Activated effector memory CD4-positive, alpha-beta T cell treated with anti-CD3 and anti-CD28 coated beads, Interleukin-2, amount 50 U/mL, for 16 hours (primary cell): Measurements from ENCODE around the gene HIVEP3.
A peak's percentile ranks its signal among the peaks of the same experiment; 100 is the strongest.

Source experiments
- DNase-seq: peaks from one replicate; pipeline ENCODE4 v3.0.0-alpha.2; 2020

HIVEP3 gene

GRCh38 chr1:41524676-41525675 is 393.7 kb downstream of the HIVEP3 start:
- DNase-seq, result no peak

- DNase-seq, result no peak
Observed at GRCh38 chr1:41523949-41524675, 394.6 kb downstream of the HIVEP3 start.

DNA sequence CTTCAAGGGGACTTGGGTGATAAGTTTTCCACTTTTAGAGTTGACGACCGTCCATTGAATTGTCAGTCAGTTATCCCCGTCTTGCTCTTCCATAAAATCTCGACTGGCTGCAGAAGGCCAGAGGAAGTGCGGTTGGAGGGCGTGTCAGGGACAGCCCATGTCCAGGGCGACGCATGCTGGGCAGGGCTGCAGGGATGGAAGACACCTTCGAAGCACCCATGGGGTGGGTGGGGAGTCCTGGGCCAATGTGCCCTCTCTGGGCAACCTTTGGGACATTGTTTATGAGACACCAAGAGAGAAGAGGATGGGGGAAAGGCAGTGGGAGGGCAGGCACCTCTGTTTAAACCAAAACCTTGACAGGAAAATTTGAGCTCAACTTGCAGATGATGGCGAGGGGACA is 395.7 kb downstream of the HIVEP3 start:
- no peak for DNase-seq

- no peak for DNase-seq
Observed at GRCh38 chr1:41521766-41522165, 397.0 kb downstream of the HIVEP3 start.

- DNase-seq, result no peak
Observed at GRCh38 chr1:41520951-41521752, 397.6 kb downstream of the HIVEP3 start.

- DNase-seq, result no peak
Observed at GRCh38 chr1:41519667-41520066, 399.1 kb downstream of the HIVEP3 start.

DNA sequence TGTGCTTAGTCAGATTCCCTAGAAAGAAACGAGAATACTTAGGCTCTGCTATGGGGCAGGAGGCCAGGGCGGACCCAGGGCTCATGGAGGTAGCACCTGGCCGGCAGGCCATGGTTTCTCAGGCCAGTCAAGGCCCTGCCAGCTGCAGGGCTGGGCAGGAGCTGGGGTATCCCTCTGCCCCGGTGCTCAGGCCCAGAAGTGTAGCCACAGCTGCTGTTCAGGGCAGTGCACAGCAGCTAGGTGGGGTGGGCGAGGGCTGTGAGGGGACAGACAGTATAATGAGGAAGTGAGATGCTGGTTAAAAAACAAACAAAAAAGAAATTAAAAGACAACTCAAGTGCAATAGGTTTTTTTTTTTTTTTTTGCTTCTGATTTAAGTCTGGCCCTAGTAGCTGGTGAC is 400.3 kb downstream of the HIVEP3 start:
- no peak for DNase-seq

DNA sequence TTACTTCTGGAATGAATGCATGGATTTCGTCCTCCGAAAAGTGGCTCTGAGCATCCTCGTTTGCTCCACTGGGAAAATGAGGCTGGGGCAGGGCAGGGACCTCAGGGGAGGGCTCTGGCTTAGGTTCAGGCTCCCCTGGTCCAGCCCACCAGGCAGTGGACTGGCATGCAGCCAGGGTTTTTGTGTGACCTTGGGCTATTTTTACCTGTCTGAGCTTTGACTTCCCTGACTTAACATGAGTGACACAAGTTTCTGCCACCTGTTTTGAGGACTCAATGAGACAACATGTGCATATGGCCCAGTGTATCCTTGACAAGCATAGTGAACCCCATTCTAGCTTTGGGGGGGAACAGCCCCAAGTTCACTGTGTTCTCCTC is 401.7 kb downstream of the HIVEP3 start:
- no peak for DNase-seq

- peak; percentile 83 for DNase-seq
Observed at GRCh38 chr1:41516168-41517061, 402.3 kb downstream of the HIVEP3 start.

- DNase-seq, result no peak
Observed at GRCh38 chr1:41515778-41516167, 402.9 kb downstream of the HIVEP3 start.

DNA sequence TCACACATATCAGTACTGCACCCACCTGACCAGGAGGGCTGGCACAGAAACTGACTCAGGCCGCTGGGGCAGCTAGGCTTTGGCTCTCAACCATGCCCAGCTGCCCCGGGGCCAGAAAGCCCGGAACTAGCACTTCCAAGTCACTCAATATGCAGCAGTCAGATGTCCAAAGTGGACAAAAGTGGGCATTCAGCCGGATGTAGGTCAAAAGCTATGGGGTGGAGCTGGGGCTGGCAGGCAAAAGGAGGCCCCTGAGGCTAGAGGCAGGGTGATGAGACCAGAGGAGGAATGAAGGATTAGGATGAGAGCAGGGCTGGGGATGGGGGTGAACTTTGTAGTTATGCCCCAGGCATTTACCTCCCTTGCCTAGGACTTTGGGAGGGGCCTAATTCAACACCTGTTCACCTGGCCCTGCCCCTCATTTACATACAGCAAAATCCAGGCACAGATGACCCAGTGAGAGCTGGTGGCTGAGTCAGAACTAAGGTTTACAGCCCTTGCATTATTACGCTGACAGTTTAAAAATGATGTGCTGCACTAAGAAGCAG is 403.5 kb downstream of the HIVEP3 start:
- DNase-seq, result no peak

DNA sequence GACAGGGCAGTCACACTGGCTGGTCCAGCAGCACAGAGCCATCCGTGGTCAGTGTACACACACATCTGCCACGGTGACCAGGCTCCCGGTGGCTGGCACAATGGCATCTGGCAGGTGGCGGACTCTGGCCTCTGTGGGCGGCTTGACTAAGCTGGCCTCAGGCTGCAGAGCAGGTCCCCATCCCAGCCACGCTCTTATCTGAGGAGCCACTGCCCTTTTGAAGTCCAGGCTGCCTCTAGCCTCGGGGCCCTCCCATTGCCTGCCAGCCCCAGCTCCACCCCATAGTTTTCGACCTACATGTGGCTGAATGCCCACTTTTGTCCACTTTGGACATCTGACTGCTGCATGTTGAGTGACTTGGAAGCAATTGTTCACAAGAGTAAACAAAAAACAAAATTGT is 404.3 kb downstream of the HIVEP3 start:
- no peak for DNase-seq

DNA sequence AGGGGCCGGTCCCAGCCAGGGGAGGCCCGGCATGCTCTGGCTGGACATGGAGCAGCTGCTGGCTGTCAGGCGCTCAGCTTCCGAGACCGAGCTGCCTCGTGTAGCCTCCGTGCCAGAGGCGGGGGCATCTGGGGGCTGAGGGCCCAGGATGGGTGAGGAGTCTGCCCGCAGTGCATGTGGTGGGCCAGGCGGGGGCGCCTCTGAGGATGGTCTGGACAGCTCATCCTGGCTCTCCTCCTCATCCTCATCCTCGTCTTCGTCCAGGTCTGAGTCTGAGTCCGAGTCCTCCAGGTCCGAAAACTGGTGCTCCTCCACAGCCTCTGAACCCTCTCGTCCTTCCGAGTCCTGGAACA is 405.4 kb downstream of the HIVEP3 start:
- peak; percentile 68 for DNase-seq

DNA sequence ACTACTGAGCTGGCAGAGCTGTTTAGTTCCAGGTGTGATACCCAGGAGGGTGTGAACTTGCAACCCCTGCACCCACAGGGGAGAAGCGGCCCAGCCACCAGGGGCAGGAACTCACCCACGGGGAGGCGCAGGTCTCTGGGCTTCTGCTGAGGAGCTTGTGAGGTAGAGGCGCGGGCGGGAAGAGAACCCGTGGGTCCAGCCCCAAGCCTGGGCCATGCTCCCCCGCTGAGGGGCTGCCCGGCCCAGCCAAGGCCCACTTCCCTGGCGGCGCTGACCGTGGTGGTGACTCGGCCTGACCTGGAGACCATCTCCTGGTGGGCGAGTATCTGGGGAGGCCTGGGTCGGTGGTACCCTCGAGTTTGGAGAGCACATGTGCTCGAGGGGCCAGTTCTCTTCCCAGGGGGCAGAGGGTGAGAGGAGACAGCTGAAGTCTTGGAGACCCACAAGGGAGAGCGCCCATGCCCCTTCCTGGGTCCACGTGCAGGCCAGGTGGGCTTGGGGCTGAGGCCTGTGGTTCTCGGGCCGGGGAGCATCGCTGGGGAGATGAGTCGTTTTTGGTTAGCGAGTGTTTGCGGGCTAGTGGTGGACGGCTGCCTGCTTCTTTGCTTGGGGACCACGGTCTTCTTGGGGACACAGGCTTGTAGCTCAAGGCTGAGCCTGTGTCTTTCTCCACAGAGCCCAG is 405.9 kb downstream of the HIVEP3 start:
- no peak for DNase-seq

GRCh38 chr1:41511239-41511540 is 407.5 kb downstream of the HIVEP3 start:
- DNase-seq, result no peak

DNA sequence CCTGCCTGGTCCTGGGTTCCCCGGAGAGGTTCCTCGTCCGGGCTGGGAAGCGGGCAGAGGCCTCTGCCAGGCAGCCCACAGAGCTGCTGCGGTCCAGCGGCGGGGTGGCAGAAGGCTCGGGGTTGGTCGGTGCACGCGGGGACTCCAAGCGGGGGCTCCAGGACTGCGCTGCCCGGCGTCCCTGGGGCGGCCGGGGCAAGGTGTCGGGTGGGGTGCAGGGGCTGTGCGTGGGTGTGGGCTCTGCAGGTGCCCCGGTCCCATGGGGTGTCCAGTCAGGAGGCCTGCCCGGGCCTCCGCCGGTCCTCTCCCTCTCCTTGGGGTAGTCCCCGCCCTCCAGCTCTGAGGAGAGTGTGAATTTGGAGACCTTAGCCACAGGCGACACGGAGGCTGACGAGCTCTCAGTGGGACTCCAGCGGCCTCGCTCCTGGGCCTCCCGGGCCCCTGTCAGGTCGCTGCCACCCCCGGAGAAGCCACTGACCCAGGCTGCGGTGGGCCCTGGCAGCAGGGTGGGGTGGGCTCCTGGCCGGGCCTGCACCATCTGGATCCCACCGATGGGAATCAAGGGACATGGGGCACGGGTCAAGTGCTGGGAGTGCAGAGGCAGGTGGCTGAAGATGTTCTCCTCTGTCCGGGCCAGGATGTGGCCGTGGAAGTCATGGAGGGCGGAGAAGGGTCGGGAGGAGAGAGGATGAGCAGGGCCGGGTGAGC is 408.0 kb downstream of the HIVEP3 start:
- no peak for DNase-seq

- DNase-seq, result no peak
Observed at GRCh38 chr1:41509270-41509671, 409.5 kb downstream of the HIVEP3 start.

GRCh38 chr1:41508290-41508689 is 410.4 kb downstream of the HIVEP3 start:
- DNase-seq, result no peak

- DNase-seq, result no peak
Observed at GRCh38 chr1:41507836-41508235, 410.9 kb downstream of the HIVEP3 start.

DNA sequence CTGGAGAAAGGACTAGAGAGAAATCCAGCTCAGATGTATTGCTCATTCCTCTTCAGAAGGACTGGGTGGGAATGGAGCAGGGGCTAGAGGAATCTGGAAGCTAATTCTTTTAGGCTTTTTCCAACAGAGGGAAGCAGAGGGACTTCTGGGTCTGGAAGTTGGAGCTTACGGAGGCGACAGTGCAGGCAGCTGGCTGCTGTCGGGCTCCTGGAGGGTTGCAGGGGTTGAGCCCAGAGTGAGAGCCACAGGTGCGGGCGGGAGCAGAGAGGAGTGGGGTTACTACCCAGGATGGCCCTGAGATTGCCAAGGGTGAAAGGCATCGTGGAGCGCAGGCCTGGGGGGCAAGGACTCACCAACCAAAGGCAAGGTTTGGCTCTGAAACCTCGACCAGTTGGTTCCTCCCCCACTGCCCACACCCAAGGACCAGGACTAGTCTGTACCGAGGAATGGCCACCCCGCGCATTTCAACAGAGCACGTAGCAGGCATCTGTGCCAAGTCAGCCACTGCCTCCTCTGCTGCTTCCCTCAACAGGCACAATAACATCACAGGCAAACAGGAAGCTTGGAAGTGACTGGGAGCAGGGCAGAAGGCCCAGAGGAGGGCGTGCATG is 411.5 kb downstream of the HIVEP3 start:
- no peak for DNase-seq
